GM12891 (cell line): ENCODE results near the gene LRRC49.
A peak's percentile ranks its signal among the peaks of the same experiment; 100 is the strongest.
"Not testable (repeated sequence)": the region's sequence is repeated elsewhere in the genome, so short reads cannot be mapped to it uniquely, and the experiment has no call there.

Experiments used
- DNase-seq: peaks from one replicate; pipeline ENCODE4 v3.0.0; 2011; ENCODE audit warnings: low spot score; ENCODE audit not compliant: insufficient read length
- FAIRE-seq: peaks from 2 replicates; lab custom pipeline; 2011; peaks lifted over from hg19 to GRCh38; lab: Jason Lieb, UNC
- PAX5 ChIP-seq: IDR thresholded peaks from 2 replicates; pipeline ENCODE4 v1.6.1; 2011; ENCODE audit warnings: low read length, moderate library complexity, mild to moderate bottlenecking; ENCODE audit not compliant: insufficient read depth, severe bottlenecking
- POLR2A ChIP-seq: IDR thresholded peaks from 2 replicates; pipeline ENCODE4 v1.6.1; 2011; ENCODE audit warnings: low read depth, low read length, control low read depth
- POLR2AphosphoS5 ChIP-seq: IDR thresholded peaks from 2 replicates; pipeline ENCODE4 v1.6.1; 2011; ENCODE audit warnings: low read depth, low read length, control low read depth
- POU2F2 ChIP-seq: IDR thresholded peaks from 2 replicates; pipeline ENCODE4 v1.6.1; 2011; ENCODE audit warnings: low read depth, mild to moderate bottlenecking, control low read depth, low read length, moderate library complexity
- SPI1 ChIP-seq: IDR thresholded peaks from 2 replicates; pipeline ENCODE4 v1.6.1; 2011; ENCODE audit warnings: low read depth, low read length, control low read depth
- TAF1 ChIP-seq: IDR thresholded peaks from 2 replicates; pipeline ENCODE4 v1.6.1; 2011; ENCODE audit warnings: low read depth, low read length, control low read depth

Gene LRRC49

DNA sequence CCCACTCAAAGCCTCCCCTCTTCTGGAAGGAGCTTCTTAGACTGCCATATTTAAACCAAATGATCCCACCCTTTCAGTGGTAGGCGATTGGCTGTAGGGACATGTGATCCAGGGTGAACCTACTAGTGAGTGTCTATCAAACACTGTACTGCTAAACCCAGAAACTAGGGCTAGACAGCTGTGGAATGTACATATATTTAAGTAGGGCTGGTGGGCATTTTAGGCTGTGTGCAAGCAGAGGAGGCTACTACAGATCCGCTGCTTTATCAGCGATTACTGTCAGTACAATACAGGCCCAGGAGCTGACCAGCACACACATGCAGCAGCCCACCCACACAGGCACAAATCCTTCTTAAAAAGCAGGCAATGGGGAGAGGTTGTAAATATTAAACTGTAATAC lies 23.3 kb upstream of the LRRC49 start:
- no peak for TF ChIP-seq PAX5
- TF ChIP-seq TAF1, result no peak
- no peak for TF ChIP-seq POLR2A
- no peak for TF ChIP-seq SPI1

DNA sequence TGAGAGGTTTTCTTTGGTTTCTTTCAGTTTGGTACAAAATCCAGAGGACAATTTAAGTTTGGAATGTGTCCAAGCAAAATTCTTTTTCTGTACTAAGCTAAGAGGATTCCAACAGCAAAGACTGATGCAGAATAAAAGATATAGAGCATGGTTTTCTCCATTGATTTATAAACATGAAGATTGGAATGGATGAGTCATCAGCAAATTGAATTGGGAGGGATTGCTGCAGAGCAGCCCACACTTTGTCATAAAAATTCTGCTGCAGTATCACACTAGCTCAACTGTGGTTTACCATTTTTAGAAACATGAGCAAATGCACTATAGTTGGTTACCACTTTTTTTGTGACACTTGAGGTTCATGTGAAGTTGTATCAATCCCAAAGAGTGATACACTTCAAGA lies 22.6 kb upstream of the LRRC49 start:
- FAIRE-seq, result no peak
- no peak for DNase-seq
- TF ChIP-seq PAX5, result no peak

More for the DNA sequence above, 23.3 kb upstream of the LRRC49 start:
- FAIRE-seq, result no peak
- DNase-seq, result no peak

DNA sequence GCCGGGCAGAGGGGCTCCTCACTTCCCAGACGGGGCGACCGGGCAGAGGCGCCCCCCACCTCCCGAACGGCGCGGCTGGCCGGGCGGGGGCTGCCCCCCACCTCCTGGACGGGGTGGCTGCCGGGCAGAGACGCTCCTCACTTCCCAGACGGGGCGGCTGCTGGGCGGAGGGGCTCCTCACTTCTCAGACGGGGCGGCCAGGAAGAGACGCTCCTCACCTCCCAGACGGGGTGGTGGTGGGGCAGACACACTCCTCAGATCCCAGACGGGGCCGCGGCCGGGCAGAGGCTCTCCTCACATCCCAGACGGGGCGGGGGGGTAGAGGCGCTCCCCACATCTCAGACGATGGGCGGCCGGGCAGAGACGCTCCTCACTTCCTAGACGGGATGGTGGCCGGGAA lies 21.1 kb upstream of the LRRC49 start:
- DNase-seq, FAIRE-seq: not testable (repeated sequence)

DNA sequence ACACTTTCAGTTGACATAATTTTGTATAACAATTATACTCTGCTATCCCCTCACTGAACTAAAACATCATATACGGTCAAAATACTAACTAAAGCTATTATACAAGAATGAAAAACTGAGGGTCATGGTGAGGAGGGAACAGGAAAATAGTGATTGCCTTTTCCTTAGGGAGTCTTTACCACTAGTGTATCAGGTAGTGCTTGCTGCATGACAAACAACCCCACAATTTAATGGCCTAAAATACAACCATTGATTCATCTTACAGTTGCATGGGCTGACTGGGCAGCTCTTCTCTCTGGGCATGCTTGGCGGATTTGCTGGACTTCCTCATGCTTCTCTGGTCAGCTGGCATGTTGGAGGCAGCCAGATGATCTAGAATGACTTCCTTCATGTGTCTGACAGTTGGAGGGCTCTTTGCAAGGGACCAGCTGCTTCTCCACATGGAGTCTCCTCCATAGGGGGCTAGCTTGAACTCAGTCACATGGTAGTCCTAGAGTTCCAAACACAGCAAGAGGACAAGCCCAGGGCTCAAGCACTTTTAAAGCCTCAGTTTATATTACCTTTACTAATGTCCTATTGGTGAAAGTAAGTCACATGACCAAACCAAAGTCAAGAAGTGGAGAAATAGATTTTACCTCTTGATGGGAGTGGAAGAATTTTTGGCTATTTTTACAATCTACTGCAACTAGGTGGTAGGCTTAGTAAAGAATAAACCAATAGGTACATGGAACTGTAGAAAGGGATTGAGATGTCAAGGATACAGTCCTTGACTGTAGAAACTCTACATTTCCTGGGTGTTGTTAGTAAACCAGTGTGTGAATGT lies 19.2 kb upstream of the LRRC49 start:
- DNase-seq (no peak), FAIRE-seq (no peak)
- TF ChIP-seq TAF1, result no peak

DNA sequence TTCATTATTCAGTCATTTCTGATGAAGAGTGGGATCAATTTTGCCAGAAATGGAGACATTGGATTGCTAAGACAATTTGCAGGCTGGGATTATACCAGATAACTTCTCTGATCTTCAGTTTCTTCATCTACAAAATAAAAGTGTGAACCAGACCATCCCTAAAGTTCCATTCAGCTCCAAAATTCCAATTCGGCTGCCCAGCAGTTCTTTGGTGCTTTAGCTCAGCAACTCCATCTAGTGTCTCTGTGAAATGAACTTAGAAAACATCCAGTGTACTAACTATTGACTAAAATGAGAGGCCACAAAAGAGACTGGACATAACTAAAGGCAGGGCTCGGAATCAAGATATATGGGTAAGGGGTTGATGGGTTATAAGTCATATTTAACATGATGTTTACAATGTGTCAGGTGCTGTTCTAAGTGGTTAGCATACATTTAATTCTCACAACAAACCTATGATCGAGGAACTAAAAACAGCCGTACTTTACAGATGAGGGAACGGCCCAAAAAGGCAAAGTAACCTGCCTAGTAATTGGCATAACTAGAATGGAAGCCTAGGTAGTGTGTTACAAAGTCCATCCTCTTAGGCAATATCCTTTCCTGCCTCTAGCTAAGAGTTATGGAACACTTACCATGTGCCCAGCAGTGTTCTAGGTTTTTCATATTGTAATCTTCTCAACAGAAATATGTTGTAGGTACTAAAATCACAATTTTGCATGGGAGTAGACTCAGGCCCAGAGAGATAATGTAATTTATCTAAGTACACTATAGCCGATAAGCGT lies 17.4 kb upstream of the LRRC49 start:
- TF ChIP-seq TAF1 (no peak), POLR2A (no peak), POU2F2 (no peak), POLR2AphosphoS5 (no peak), SPI1 (no peak), PAX5 (no peak)
- DNase-seq (no peak), FAIRE-seq (no peak)

DNA sequence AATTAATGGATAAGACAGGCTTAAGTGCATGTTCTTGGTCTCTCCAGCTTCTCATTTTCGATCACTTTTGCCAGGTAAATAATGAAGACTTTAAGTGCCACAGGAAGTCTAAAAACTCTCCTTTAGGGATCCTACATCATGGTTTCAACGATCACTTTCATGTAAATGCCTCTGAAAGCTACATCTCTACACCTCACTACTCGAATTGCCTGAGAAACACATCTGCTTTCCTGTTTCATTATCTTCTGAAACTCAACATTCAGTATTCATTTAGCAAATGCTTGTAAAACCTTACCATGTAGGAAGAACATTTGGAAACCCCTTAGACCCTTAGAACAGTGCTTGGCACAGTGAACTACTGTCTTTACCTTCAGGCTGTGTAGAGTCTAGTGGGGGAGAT lies 16.6 kb upstream of the LRRC49 start:
- no peak for TF ChIP-seq PAX5
- no peak for TF ChIP-seq POLR2A
- no peak for TF ChIP-seq POU2F2
- TF ChIP-seq SPI1, result no peak
- no peak for TF ChIP-seq POLR2AphosphoS5
- no peak for TF ChIP-seq TAF1
- FAIRE-seq (no peak), DNase-seq (no peak)

DNA sequence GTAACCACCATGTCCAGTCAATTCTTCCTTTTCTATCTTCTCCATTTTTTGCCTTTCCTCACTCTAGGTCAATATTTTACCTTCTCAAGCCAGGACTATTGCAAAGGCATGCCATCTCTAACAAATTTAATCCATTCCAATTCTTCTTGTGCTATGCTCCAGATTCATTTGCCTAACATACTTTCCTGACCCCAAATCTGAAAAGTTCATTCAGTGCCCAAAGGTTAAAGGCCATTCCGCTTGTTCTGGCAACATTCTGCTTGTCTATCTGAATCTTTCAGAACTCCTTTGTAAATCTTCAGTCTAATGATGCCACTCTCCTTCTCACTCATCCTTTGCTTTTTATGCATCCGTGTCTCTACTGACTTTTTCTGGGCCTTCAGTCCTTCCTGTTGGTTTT lies 15.9 kb upstream of the LRRC49 start:
- no peak for TF ChIP-seq POLR2A
- TF ChIP-seq TAF1, result no peak
- no peak for TF ChIP-seq SPI1
- TF ChIP-seq PAX5, result no peak
- no peak for TF ChIP-seq POLR2AphosphoS5
- TF ChIP-seq POU2F2, result no peak
- DNase-seq, result no peak
- no peak for FAIRE-seq

DNA sequence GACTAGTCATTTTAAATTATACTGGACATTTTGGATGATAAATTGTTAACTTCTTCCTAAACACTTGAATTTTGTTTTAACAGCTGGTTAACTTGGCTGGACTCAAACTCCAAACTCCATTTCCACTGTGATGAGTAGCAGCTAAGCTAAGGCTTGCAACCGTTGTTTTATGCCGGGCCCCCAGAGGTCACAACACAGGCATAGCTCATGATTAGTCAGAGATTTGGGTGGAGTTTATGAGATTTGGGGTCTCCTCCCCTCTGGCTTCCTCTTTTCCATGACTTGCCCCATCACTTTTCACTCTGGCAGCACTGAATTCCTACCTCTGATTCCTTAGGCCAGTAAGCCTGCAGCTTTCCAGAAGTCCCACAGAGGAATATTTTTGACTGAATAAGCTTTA lies 13.2 kb upstream of the LRRC49 start:
- DNase-seq (no peak), FAIRE-seq (no peak)
- TF ChIP-seq PAX5, result no peak
- TF ChIP-seq POU2F2, result no peak
- no peak for TF ChIP-seq POLR2A
- TF ChIP-seq POLR2AphosphoS5, result no peak
- TF ChIP-seq TAF1, result no peak
- no peak for TF ChIP-seq SPI1

DNA sequence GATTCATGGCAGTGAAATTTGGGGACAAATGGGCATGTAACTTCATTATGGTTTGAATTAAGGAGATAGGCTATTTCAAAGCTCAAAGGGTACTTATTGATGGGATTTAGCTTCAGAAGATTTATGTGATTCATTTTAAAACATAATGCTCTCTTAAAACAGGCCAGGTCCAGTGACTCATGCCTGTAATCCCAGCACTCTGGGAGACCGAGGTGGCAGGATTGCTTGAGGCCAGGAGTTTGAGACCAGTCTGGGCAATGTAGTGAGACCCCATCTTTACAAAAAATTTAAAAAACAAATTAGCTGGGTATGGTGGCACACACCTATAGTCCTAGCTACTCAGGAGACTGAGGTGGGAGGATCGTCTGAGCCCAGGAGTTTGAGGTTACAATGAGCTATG lies 11.8 kb upstream of the LRRC49 start:
- FAIRE-seq (no peak), DNase-seq (no peak)
- TF ChIP-seq PAX5, result no peak
- TF ChIP-seq SPI1, result no peak
- TF ChIP-seq POLR2AphosphoS5, result no peak
- TF ChIP-seq POU2F2, result no peak
- no peak for TF ChIP-seq POLR2A
- no peak for TF ChIP-seq TAF1

DNA sequence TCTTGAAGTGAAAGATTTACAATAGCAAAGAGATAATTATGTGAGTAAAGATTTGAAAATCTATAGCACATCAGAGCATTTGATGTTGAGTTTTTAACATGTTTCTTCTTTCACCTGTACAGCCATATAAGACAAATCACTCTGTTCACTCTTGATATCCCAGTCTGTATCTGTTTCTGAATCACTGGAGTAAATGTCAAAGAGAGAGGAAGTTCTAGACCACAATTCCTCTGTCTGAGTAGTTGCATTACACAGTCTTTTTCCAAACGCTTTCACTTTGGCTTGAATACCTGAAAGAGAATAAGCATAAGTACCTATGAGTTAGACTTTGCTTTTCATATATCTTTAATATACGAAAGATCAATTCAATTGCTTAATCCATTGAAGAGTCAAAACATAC lies 10.3 kb upstream of the LRRC49 start:
- no peak for FAIRE-seq

More for the DNA sequence above, 10.3 kb upstream of the LRRC49 start:
- 0 out of 2 replicates have a peak, but pooled peaks have one; percentile 18 for TF ChIP-seq SPI1
- no peak for TF ChIP-seq TAF1
- no peak for TF ChIP-seq POU2F2
- DNase-seq, result no peak
